Ascending aorta (tissue), 2 donors: ENCODE results near the gene ESPN. TPM values are rescaled to one million over a fixed set of nuclear protein-coding genes. Genes with fewer than 3 reads are reported as not detected.
"Not testable (repeated sequence)": the region's sequence is repeated elsewhere in the genome, so short reads cannot be mapped to it uniquely, and the experiment has no call there.

Source experiments
- DNase-seq, 2 donors: peaks; one replicate each; pipeline ENCODE4 v3.0.0-alpha.2; 2019; ENCODE audit warnings: low spot score in 2 of 2
- H3K27ac ChIP-seq, 2 donors: fragments of 200-600 bp; sonication (generic); one replicate each; pipeline ENCODE4 v1.5.1; 2016 to 2017; ENCODE audit warnings: mild to moderate bottlenecking in 1 of 2
- H3K27me3 ChIP-seq: fragments of 200-600 bp; sonication (generic); one replicate; pipeline ENCODE4 v1.5.1; 2017
- H3K36me3 ChIP-seq, 2 donors: fragments of 200-600 bp; sonication (generic); one replicate each; pipeline ENCODE4 v1.5.1; 2016
- H3K4me1 ChIP-seq, 2 donors: fragments of 200-600 bp; sonication (generic); one replicate each; pipeline ENCODE4 v1.5.1; 2016 to 2017; ENCODE audit warnings: mild to moderate bottlenecking in 1 of 2
- H3K4me3 ChIP-seq, 2 donors: fragments of 200-600 bp; sonication (generic); one replicate each; pipeline ENCODE4 v1.5.1; 2016 to 2017; ENCODE audit warnings: mild to moderate bottlenecking in 1 of 2
- H3K9me3 ChIP-seq, 2 donors: fragments of 200-600 bp; sonication (generic); one replicate each; pipeline ENCODE4 v1.5.1; 2016
- intact Hi-C: fragments of 100-400 bp; cut with DNase I; formaldehyde crosslinking; loops from one replicate; pipeline ENCODE4 v1.15.1; 2023
- total RNA-seq: library from RNA; depleted of rRNA; stranded (reverse); fragments of >200 nt; gene quantifications from one replicate; pipeline ENCODE4 v1.1.0, GENCODE V29; 2016
- TF ChIP-seq, protein P1 (sequence below), 3 experiments: fragments of 200-600 bp in 2 of 3; fragments of 450-650 bp in 1 of 3; sonication (generic) in 2 of 3; IDR thresholded peaks; one replicate each; pipeline ENCODE4 v1.5.1; 2016 to 2019; ENCODE audit warnings: antibody characterized with exemption in 3 of 3, mild to moderate bottlenecking in 1 of 3, moderate library complexity in 1 of 3

ESPN gene
- total RNA-seq, 1 donor from 2014 or later = 2.2 TPM

GRCh38 chr1:6435129-6435528 lies 10.6 kb downstream of the ESPN start:
- Histone ChIP-seq H3K27me3 (no peaks in the 10 kb centered on the region), H3K4me3 (no peak overlapping the region), H3K27ac (no peak overlapping the region), H3K9me3 (no peaks in the 10 kb centered on the region), H3K4me1 (no peaks in the 10 kb centered on the region), H3K36me3 (no peaks in the 10 kb centered on the region)
- TF ChIP-seq, protein P1, sequence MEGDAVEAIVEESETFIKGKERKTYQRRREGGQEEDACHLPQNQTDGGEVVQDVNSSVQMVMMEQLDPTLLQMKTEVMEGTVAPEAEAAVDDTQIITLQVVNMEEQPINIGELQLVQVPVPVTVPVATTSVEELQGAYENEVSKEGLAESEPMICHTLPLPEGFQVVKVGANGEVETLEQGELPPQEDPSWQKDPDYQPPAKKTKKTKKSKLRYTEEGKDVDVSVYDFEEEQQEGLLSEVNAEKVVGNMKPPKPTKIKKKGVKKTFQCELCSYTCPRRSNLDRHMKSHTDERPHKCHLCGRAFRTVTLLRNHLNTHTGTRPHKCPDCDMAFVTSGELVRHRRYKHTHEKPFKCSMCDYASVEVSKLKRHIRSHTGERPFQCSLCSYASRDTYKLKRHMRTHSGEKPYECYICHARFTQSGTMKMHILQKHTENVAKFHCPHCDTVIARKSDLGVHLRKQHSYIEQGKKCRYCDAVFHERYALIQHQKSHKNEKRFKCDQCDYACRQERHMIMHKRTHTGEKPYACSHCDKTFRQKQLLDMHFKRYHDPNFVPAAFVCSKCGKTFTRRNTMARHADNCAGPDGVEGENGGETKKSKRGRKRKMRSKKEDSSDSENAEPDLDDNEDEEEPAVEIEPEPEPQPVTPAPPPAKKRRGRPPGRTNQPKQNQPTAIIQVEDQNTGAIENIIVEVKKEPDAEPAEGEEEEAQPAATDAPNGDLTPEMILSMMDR (IDR thresholded peaks at IDR 0.05) = no peak
- no peak for DNase-seq
- intact Hi-C loops = no loop called here

DNA sequence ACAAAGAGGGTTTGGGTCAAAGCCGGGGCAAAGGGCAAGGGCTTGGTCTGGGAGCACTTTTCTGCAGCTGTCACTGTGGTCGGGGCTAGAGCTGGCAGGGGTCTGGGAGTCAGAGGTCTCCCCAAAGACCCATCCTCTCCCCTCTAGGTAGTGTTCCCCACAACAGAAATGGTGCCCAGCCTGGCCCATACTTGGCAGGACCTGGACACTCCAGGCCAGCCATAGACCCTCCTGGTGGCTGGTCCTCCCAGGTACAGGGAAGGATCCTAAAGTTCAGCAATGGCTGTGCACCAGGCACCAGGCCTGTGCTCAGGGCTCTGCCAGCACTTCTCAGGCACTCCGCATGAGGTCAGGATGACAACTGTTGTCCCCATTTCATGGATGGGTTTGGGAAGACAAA lies 11.0 kb downstream of the ESPN start:
- TF ChIP-seq, protein P1 (IDR thresholded peaks at IDR 0.05) = no peak
- intact Hi-C loops = no loop called here
- no peak for DNase-seq
- Histone ChIP-seq H3K4me3 (no peak overlapping the region), H3K27ac (no peak overlapping the region), H3K27me3 (peaks cover 1% of the 10 kb centered on the region), H3K9me3 (no peaks in the 10 kb centered on the region), H3K4me1 (no peaks in the 10 kb centered on the region), H3K36me3 (no peaks in the 10 kb centered on the region)

- H3K9me3 ChIP-seq, H3K4me3 ChIP-seq, H3K4me1 ChIP-seq, H3K36me3 ChIP-seq, H3K27ac ChIP-seq, DNase-seq, H3K27me3 ChIP-seq, intact Hi-C loops: not testable (repeated sequence)
These were observed 11.7 kb downstream of the ESPN start for GRCh38 chr1:6436277-6436676.

DNA sequence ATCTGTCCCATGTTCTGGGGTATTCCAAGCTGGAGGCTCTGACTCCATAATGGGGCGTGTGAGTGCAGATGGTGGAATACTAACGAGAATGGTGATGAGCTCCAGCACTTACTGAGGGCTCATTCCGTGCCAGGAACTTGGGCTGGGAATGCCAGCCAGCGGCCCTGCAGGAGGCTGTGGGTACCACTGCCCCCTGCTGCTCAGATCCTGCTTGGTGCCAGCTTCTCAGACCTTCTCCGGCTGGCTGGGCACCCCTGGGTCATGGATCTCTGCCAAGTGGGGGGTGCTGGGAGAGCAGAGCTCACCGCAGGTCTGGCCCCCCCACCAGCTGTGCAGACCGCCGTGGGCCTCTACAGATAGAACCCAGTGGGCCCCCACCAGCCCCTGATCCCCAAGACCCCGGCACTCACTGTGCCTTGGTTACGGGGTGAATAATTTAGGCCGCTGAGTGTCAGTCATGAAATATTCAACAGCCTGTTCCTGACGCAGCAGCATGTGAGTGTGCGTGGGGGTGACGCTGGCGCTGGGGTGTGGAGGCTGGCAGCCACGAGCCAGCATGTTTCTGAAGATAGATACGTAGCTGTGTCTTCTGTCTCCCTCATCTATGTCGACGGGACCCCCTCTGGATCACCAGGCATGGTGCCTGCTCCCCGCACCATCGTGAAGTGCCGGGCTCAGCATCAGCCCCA lies 12.6 kb downstream of the ESPN start:
- H3K9me3 ChIP-seq, H3K27ac ChIP-seq, intact Hi-C loops, DNase-seq, H3K4me1 ChIP-seq, H3K36me3 ChIP-seq, H3K4me3 ChIP-seq, H3K27me3 ChIP-seq: not testable (repeated sequence)

- Histone ChIP-seq H3K4me3 (no peak overlapping the region), H3K36me3 (no peaks in the 10 kb centered on the region), H3K27ac (no peak overlapping the region), H3K9me3 (no peaks in the 10 kb centered on the region), H3K27me3 (peaks cover 9% of the 10 kb centered on the region), H3K4me1 (no peaks in the 10 kb centered on the region)
- TF ChIP-seq, protein P1 (IDR thresholded peaks at IDR 0.05) = peak; percentile 83 to 98 (median 95)
- DNase-seq = peak in 1 of 2 donors; percentile 73
- intact Hi-C loops = loop anchor here (1.0 kb wide), 2 partner anchors 75 to 192 kb away; no protein-coding TSS in a partner anchor
These were observed 13.5 kb downstream of the ESPN start for GRCh38 chr1:6438047-6438525.

- DNase-seq = no peak
- H3K4me1 ChIP-seq = no peaks in the 10 kb centered on the region
- peaks cover 9% of the 10 kb centered on the region for H3K27me3 ChIP-seq
- H3K27ac ChIP-seq = no peak overlapping the region
- no peaks in the 10 kb centered on the region for H3K36me3 ChIP-seq
- intact Hi-C loops = no loop called here
- no peaks in the 10 kb centered on the region for H3K9me3 ChIP-seq
- peak overlapping the region; percentile 30 to 42 for H3K4me3 ChIP-seq
- TF ChIP-seq, protein P1 (IDR thresholded peaks at IDR 0.05) = peak in 1 of 3 experiments; percentile 15
These were observed 15.9 kb downstream of the ESPN start for GRCh38 chr1:6440198-6441126.
